Cardiac septum (tissue), 1 donor: ENCODE data around the gene WNT6. TPM values are rescaled to one million over a fixed set of nuclear protein-coding genes. Genes with fewer than 3 reads are reported as not detected.

Experiments
- DNase-seq: peaks from one replicate; pipeline ENCODE4 v3.0.0-alpha.2; 2020; ENCODE audit warnings: low spot score
- intact Hi-C: fragments of 100-400 bp; cut with DNase I; formaldehyde crosslinking; loops from one replicate; pipeline ENCODE4 v1.14.0; 2022
- long read RNA-seq: library from polyadenylated mRNA; unstranded; transcript quantifications from one replicate; pipeline ENCODE4 v2.0.0, GENCODE V29; 2021
- total RNA-seq: library from RNA; stranded (reverse); fragmentation: NEBNext Ultra II Directional; extraction: Animal tissue kit (Norgen Biotek cat#: 25700); gene quantifications from one replicate; pipeline ENCODE4 v1.2.1, GENCODE V29; 2021
- donor health status: DM: no; HTN: no; CAD: no.

WNT6 gene
- 0.46 TPM for total RNA-seq
- long read RNA-seq, result 0 reads

DNA sequence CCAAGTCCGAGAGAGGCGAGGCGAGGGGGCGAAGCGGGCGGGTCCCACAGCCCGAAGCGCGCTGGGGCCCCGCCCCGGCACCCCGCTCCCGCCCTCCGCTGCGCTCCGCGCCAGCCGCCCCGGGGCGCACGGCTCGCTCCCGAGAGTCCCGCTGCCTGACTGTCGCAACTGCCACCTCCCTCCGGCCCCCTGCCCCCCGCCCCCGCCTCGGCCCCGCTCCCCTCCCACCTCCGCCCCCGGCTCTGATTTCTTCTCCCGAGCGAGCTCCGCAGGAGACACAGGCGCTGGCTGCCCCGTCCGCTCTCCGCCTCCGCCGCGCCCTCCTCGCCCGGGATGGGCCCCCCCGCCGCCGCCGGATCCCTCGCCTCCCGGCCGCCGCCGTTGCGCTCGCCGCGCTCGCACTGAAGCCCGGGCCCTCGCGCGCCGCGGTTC is at the start of gene WNT6:
TSS of gene WNT6 (plus strand) at position 250 of the 432 bp plus-strand sequence. CDS start 233 bp downstream, outside the sequence.
- DNase-seq, result no peak
- intact Hi-C loops, result no loop called here

- intact Hi-C loops, result no loop called here
- DNase-seq, result no peak
Measured at GRCh38 chr2:218810256-218810655, 49.3 kb upstream of the WNT6 start.

DNA sequence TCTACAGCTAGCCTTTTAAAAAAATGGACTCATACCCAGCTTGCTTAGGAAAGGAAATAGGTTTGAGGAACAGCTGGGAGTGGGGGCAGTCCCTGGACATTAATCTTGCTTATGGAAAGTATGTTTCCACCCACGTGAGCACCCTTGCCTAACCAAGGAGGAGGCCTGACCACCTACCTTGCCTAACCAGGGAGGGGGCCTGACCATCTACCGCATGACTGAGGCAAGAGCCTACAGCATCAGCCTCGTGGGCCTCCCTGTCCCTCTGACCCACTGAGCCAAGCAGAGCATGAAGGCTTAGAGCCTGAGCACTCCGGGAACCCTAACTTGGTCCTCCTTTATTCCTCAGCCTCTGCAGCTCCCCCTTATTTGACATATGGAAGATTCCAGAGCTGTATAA is 48.2 kb upstream of the WNT6 start:
- intact Hi-C loops, result no loop called here
- DNase-seq, result no peak

DNA sequence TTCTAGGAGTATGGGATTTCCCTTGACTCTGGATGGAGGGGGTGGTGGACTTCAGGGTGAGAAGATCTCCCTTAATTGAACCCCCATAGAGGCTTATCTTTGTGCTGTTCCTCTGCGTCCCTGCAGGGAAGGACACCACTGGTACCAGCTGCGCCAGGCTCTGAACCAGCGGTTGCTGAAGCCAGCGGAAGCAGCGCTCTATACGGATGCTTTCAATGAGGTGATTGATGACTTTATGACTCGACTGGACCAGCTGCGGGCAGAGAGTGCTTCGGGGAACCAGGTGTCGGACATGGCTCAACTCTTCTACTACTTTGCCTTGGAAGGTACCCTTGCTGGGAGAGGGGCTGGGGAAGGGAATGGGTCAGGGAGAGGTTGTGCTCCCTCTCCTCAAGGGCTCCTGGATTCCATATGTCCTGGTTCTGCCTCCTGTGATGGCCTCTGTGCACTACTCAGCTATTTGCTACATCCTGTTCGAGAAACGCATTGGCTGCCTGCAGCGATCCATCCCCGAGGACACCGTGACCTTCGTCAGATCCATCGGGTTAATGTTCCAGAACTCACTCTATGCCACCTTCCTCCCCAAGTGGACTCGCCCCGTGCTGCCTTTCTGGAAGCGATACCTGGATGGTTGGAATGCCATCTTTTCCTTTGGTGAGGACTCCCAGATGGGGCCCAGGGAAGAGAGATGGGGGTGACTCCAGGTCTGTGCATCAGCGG is 47.3 kb upstream of the WNT6 start:
- intact Hi-C loops, result no loop called here
- no peak for DNase-seq

- intact Hi-C loops, result no loop called here
- DNase-seq, result no peak
Measured at GRCh38 chr2:218812861-218813260, 46.7 kb upstream of the WNT6 start.

DNA sequence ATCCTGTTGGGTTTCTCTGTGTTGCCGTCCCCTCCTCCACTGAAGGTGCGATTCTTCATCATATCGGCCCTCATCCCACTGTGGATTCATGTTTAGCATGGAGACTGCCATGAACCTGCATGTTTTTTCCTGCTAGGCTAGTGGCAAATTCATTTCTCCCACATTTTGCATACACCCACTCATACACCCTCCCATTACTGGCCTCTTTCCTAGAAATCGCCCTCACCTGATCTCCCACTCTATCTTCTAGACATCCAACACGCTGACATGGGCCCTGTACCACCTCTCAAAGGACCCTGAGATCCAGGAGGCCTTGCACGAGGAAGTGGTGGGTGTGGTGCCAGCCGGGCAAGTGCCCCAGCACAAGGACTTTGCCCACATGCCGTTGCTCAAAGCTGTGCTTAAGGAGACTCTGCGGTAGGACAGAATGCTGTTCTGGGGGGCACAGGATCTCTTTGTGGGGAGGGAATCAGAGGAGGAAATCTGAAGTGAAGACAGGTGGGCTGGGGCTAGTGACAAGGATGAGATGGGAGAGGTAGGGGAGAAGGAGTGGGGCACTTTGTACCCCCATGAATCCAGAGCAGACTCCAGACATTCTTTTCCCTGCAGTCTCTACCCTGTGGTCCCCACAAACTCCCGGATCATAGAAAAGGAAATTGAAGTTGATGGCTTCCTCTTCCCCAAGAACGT is 45.7 kb upstream of the WNT6 start:
- no peak for DNase-seq

DNA sequence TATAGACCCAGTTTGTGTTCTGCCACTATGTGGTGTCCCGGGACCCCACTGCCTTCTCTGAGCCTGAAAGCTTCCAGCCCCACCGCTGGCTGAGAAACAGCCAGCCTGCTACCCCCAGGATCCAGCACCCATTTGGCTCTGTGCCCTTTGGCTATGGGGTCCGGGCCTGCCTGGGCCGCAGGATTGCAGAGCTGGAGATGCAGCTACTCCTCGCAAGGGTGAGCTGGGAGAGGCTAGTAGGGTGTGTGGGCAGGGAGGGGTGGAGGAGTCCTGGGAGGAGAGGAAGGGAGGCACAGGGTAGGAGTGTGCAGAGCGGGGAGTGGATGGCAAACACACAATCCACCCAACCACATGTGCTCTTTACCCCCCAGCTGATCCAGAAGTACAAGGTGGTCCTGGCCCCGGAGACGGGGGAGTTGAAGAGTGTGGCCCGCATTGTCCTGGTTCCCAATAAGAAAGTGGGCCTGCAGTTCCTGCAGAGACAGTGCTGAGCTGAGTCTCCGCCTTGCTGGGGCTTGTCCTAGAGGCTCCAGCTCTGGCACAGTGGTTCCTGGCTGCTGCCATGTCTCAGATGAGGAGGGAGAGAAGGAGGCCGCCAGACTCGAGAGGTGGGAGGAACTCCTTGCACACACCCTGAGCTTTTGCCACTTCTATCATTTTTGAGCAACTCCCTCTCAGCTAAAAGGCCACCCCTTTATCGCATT is 44.9 kb upstream of the WNT6 start:
- no peak for DNase-seq

More for the DNA sequence above, 45.7 kb upstream of the WNT6 start:
- intact Hi-C loops, result no loop called here

DNA sequence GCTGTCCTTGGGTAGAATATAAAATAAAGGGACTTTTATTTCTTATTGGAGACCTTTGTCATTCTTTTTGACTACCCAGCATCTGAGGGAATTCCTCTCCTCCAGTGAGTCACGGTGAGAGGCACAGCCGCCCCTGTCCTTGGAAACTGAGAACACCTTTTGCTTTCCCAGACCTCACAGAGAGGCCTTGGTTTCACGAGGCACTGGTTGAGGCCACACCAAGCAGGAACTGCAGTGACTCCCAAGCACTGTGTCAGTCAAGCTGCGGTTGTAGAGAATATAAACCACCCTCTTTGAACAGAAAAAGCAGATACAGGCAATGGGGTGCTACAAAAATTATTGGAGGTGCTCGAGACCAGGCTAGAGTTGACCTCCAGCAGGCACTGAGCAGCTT is 44.4 kb upstream of the WNT6 start:
- intact Hi-C loops, result no loop called here
- DNase-seq, result no peak

More for the DNA sequence above, 44.9 kb upstream of the WNT6 start:
- intact Hi-C loops, result no loop called here

GRCh38 chr2:218815649-218816048 is 44.0 kb upstream of the WNT6 start:
- intact Hi-C loops, result no loop called here
- no peak for DNase-seq

DNA sequence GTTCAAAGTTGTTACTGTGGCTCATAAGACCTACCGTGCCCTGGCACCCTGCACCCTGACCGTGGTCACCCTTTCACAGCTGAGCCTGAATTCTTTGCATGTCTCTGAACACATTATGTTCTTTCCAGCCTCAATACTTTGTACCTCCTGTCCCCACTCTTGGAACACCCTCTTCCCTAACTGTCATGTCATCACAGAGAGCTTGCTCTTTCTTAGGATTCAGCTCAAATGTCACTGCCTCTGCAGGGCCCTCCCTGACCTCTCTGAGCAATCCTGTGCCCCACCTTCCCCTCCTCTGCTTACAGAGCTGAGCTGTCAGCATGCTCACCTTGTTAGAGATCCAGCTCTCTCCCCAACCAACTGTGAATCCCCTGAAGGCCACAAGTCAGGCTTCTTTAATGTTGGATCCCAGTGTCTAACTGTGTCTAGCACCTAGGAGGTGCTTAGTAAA is 43.0 kb upstream of the WNT6 start:
- DNase-seq, result no peak

GRCh38 chr2:218819093-218819492 is 40.5 kb upstream of the WNT6 start:
- intact Hi-C loops, result no loop called here
- no peak for DNase-seq

More for the DNA sequence above, 43.0 kb upstream of the WNT6 start:
- intact Hi-C loops, result no loop called here

DNA sequence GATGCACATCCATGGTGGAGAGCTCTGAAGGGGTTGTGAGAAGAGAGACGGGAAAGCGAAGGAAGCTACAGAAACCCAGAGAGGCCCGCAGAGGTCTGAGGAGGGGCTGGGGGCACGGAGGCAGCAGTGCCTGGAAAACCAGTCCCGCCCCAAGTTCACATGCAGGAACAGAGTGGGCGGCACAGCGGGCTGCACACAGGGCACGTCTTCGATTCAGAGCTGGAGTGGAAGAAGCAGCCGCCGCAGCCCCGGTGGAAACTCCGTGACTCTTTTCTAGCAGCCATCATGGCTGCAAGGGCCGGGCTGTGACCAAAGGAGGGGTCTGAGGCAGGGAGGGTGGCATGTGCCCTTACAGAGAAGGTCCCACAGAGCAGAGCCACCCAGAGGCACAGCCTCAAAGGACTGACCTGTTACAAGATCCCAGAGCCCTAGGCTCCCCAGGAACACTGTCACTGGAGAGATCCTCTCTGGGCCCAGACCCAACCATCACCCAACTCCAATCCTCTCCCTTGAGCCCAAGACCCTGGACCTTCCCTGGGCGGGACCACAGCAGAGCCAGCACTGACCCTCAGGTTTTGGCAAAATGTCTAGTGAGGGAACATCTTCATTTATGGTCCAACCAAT is 38.7 kb upstream of the WNT6 start:
- intact Hi-C loops, result no loop called here
- DNase-seq, result no peak

- intact Hi-C loops, result no loop called here
- DNase-seq, result no peak
Measured at GRCh38 chr2:218821605-218822211, 37.9 kb upstream of the WNT6 start.

DNA sequence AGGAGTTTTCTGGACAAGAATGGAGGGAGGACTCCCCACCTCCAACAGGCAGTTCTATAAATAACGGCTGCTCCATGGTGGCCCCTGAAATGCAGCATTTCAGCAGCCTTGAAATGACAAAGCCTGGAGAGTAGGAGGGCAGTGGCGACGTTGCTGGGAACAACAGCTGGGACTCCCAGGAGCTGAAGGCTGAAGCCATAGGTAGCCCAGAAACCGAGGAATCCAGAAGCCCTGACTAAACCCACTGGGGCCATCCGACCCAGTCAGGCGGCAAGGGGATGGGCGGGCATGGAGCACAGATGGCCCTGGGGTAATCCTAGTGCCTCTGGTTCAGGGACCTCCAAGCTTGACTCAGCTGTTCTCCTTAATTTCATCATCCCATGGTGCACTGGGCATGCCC is 37.0 kb upstream of the WNT6 start:
- intact Hi-C loops, result no loop called here
- no peak for DNase-seq

DNA sequence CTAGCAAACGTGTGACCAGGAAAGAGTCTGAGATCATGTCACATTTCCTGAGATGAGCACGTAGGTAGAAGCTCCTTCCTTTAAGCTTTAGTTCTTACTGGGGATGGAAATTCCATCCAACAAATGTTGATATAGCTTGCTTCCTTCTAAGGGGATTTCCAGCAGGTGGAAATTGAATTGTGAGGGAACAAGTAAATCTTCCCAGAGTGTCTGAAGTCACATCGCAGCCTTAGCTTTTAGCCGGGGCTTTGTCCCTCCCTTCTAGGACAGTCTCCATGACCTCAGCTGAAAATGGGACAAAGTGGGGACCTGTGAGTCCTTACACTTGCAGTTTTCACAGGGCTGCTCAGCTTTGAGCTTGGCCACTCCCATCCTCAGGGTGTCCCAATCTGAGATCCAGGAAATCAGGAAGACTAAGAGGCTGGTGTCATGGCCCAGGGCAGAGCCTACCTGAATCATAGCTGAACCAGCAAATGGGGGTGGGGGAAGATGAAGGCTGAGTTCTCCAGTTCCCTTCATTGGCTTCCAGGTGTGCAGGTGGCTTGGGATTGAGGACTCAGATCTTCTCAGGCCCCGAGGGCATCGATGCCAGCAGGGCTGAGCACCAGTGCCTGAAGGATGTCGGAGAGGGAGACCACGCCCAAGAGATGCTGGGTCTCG is 36.3 kb upstream of the WNT6 start:
- DNase-seq, result no peak
- intact Hi-C loops, result no loop called here

GRCh38 chr2:218824004-218824403 is 35.6 kb upstream of the WNT6 start:
- intact Hi-C loops, result no loop called here
- DNase-seq, result no peak

DNA sequence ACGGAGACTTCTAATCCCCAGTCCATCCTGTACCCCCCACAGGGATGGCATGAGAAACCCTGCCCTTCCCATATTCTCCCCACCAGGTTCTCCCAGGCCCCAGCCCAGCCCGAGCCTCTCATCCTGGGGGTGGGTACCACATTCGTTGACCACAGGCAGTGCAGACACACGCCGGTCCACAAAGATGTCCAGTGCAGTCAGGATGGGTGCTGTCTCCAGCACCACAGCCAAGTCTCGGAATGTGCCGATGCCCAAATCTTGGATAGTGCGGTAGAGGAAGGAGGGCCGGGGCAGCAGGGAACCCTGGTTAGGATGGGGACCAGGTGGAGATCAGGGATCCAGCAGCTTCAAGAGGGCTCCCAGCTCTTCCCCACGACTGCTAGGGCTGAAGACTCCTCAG is 32.8 kb upstream of the WNT6 start:
- intact Hi-C loops, result no loop called here
- no peak for DNase-seq

DNA sequence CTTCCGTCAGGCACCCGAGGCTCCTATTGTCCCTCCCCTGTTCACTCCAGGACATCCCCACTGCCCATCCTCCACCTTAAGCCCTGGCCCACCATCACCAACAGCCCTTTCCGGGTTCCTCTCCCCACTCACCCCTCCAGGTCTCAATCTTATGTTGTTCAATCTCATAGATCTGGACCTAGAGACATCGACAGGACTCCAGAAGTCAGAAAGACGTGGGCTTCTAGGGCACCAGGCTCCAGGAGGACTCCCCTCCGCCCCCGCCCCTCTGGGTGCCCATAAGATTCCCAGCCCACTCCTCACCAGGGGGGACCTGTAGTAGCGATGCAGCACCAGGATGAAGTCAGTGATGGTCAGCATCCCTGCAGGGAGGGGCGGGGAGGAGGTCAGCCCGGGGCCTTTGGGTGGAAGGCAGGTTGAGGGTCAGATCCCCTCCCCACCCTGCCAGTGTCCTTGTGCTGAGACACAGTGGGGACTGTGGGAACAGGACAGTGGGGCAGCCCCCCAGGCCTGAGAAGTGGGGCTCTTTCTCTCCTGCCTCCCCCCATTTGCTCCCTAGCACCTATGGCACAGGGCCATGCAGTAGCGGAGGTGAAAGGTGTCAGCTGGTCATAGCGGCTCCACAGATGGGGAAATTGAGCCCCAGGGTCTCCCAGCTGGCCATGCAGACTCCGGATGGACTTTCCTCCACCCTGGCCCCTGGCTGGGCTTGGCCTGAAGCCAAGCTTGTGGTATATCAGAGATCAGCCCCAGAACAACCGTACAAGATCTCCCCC is 31.7 kb upstream of the WNT6 start:
- intact Hi-C loops, result no loop called here
- DNase-seq, result no peak

DNA sequence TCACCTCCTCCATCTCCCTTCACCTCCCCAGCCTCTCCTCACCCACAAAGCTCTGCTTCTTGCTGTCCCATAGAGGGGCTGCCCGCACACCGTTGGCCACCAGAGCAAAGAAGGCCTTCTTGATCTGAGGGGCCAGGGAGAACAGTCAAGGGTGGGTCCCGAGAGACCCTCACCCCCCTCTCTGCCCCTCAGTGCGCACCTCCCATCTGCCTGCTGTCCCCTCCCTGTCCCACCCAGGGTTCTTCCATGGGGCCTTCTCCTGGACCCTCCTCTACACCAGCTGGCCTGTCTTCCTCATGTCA is 31.2 kb upstream of the WNT6 start:
- DNase-seq, result no peak
- intact Hi-C loops, result no loop called here
